Gastroesophageal sphincter (tissue), 4 donors: ENCODE results near the gene SMC6. TPM values are rescaled to one million over a fixed set of nuclear protein-coding genes. Genes with fewer than 3 reads are reported as not detected.

Experiments
- ATAC-seq: fragments of 150-250 bp; one replicate; pipeline ENCODE4 v1.9.1; 2016; ENCODE audit warnings: mild to moderate bottlenecking, moderate library complexity
- H3K27ac ChIP-seq, 4 donors: fragments of 200-600 bp; sonication (generic) in 3 of 4; 1 replicate in 3 of 4; 2 replicates in 1 of 4; pipeline ENCODE4 v1.5.1; 2016 to 2019
- H3K27me3 ChIP-seq: fragments of 200-600 bp; sonication (generic); one replicate; pipeline ENCODE4 v1.5.1; 2019
- H3K36me3 ChIP-seq, 2 donors: fragments of 200-600 bp; sonication (generic); one replicate each; pipeline ENCODE4 v1.5.1; 2019; ENCODE audit warnings: control low read depth in 1 of 2
- H3K4me1 ChIP-seq, 3 donors: fragments of 200-600 bp; sonication (generic); 1 replicate in 2 of 3; 2 replicates in 1 of 3; pipeline ENCODE4 v1.5.1; 2016 to 2019; ENCODE audit warnings: control low read depth in 2 of 3
- H3K4me3 ChIP-seq, 2 donors: fragments of 200-600 bp; sonication (generic); one replicate each; pipeline ENCODE4 v1.5.1; 2019; ENCODE audit warnings: mild to moderate bottlenecking in 1 of 2, moderate library complexity in 1 of 2
- H3K9me3 ChIP-seq, 3 donors: fragments of 200-600 bp; sonication (generic); one replicate each; pipeline ENCODE4 v1.5.1; 2017 to 2019; ENCODE audit warnings: control low read depth in 2 of 3
- CTCF ChIP-seq, 4 experiments: fragments of 200-600 bp in 2 of 4; fragments of 450-650 bp in 2 of 4; sonication (generic) in 1 of 4; IDR thresholded peaks; one replicate each; pipeline ENCODE4 v1.5.1; 2017 to 2019; ENCODE audit warnings: antibody characterized with exemption in 4 of 4, mild to moderate bottlenecking in 2 of 4, moderate library complexity in 2 of 4
- EP300 ChIP-seq: sonication (generic); formaldehyde crosslinking; IDR thresholded peaks from one replicate; pipeline ENCODE4 v1.6.1; 2017; ENCODE audit warnings: antibody characterized with exemption, mild to moderate bottlenecking
- POLR2A ChIP-seq, 2 donors: fragments of 450-650 bp; IDR thresholded peaks; one replicate each; pipeline ENCODE4 v1.6.1; 2017; ENCODE audit warnings: antibody characterized with exemption in 2 of 2, mild to moderate bottlenecking in 2 of 2, moderate library complexity in 1 of 2
- POLR2AphosphoS5 ChIP-seq: sonication (generic); formaldehyde crosslinking; IDR thresholded peaks from one replicate; pipeline ENCODE4 v1.6.1; 2017; ENCODE audit warnings: antibody characterized with exemption
- WGBS, 2 donors: methylation state at CpG; one replicate each; pipeline ENCODE4 v1.1.5; 2018; ENCODE audit warnings: low coverage in 1 of 2; 5-methylcytosine and 5-hydroxymethylcytosine counted together
- total RNA-seq, 4 donors: library from RNA; depleted of rRNA; stranded (reverse); fragments of >200 nt; gene quantifications; one replicate each; pipeline ENCODE4 v1.1.0, GENCODE V29; 2016

Gene SMC6, protein sequence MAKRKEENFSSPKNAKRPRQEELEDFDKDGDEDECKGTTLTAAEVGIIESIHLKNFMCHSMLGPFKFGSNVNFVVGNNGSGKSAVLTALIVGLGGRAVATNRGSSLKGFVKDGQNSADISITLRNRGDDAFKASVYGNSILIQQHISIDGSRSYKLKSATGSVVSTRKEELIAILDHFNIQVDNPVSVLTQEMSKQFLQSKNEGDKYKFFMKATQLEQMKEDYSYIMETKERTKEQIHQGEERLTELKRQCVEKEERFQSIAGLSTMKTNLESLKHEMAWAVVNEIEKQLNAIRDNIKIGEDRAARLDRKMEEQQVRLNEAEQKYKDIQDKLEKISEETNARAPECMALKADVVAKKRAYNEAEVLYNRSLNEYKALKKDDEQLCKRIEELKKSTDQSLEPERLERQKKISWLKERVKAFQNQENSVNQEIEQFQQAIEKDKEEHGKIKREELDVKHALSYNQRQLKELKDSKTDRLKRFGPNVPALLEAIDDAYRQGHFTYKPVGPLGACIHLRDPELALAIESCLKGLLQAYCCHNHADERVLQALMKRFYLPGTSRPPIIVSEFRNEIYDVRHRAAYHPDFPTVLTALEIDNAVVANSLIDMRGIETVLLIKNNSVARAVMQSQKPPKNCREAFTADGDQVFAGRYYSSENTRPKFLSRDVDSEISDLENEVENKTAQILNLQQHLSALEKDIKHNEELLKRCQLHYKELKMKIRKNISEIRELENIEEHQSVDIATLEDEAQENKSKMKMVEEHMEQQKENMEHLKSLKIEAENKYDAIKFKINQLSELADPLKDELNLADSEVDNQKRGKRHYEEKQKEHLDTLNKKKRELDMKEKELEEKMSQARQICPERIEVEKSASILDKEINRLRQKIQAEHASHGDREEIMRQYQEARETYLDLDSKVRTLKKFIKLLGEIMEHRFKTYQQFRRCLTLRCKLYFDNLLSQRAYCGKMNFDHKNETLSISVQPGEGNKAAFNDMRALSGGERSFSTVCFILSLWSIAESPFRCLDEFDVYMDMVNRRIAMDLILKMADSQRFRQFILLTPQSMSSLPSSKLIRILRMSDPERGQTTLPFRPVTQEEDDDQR
- 10 to 100 TPM; 11.2 to 16.7 (median 14.1) TPM for total RNA-seq

DNA sequence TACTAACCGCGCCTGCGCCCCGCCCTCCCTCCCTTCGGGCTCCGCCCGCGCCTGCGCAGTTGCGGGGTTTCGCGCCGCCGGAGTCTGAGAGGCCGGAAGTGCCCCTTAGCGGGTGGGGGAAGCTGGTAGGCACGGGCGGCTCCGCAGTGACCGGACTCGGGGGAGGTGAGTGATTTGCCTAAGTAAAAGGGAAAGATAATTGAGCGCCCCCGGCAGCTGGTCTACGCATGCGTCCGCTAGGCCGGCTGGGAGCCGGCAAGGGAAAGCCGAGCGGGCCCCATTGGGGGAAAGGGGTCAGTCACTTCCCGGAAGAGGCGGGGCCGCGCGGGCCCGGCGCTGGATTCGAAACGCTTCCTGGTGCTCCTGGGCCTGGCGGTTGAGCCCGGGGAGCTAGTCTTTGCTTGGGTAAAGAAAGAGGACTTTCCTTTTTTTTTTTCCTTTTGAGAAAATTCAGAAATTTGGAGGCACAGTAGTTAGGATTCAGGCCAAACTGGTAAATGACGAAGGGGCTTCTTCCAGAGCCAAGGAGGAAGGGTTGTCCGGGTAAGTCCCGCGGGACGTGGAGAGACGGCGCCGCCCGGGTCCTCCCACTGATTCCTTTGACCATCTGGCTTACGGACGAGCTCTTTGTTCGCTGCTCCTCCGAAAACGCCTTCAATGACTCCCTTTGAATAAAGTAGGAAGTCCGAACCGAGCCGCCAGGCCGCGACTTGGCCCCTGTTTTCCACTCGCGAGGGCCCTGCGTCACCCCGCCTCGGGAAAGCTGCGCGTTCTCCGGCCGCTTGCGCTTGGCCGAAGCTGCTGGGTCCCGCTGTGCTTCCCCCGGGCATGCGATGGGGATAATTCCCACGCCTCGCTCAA is at the start of gene SMC6, which contains the start of gene GEN1:
SMC6 (minus strand) TSS at position 8 of the 861 bp plus-strand sequence. CDS start 7,864 bp downstream, outside the sequence.
GEN1 (plus strand) TSS at position 336 of the 861 bp plus-strand sequence. CDS start 5,806 bp downstream, outside the sequence.
- Histone ChIP-seq H3K27me3 (no peaks in the 10 kb centered on the region), H3K27ac (peak within 1 kb of the TSS; percentile 62 to 96 (median 96)), H3K36me3 (no peaks in the 10 kb centered on the region), H3K4me3 (peak within 1 kb of the TSS; percentile 84), H3K4me1 (peaks cover 0 to 21% (median 8%) of the 10 kb centered on the region in 3 donors), H3K9me3 (no peaks in the 10 kb centered on the region)
- TF ChIP-seq POLR2A (IDR thresholded peaks at IDR 0.05) (no peak), EP300 (no peak), POLR2AphosphoS5 (no peak), CTCF (IDR thresholded peaks at IDR 0.05) (no peak)
- ATAC-seq, result peak; percentile 97
- WGBS, 2 donors, result 0 to 2% methylated on average over 20 to 22 of the region's 76 CpGs

- Histone ChIP-seq H3K27me3 (no peaks in the 10 kb centered on the region), H3K27ac (no peak overlapping the region), H3K36me3 (no peaks in the 10 kb centered on the region), H3K9me3 (no peaks in the 10 kb centered on the region), H3K4me1 (no peaks in the 10 kb centered on the region), H3K4me3 (no peak overlapping the region)
- TF ChIP-seq POLR2AphosphoS5, result no peak
- TF ChIP-seq POLR2A (IDR thresholded peaks at IDR 0.05), result no peak
- TF ChIP-seq EP300, result no peak
- TF ChIP-seq CTCF (IDR thresholded peaks at IDR 0.05), result no peak
- 86 to 100% methylated on average over 1 of the region's 1 CpG for WGBS, 2 donors
- ATAC-seq, result no peak
These were observed 47.3 kb upstream of the SMC6 start for GRCh38 chr2:17800693-17801458.

DNA sequence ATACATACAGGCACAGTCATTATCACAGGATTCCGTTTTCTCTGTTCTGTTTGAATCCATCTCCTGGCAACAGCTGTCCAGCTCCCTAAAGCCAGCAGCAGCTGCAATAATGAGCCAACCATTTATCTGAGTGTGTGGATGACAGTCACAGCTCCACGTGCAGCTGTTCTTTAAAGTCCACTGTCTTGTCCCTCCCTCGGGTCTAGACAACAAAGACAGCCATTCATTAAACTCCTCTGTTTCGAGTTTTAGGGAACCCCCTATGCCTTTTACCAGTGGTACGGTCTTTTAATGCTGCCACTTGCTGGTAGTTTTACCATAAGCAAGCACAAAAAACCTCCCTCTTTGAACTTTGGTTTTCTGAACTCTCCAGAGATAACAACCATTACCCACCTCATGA is 46.6 kb upstream of the SMC6 start:
- H3K27ac ChIP-seq, result no peak overlapping the region
- no peak overlapping the region for H3K4me3 ChIP-seq
- no peaks in the 10 kb centered on the region for H3K27me3 ChIP-seq
- 24 to 29% methylated on average over 4 to 5 of the region's 5 CpGs for WGBS, 2 donors
- TF ChIP-seq CTCF (IDR thresholded peaks at IDR 0.05) (no peak), EP300 (no peak)
- H3K9me3 ChIP-seq, result no peaks in the 10 kb centered on the region
- H3K36me3 ChIP-seq, result no peaks in the 10 kb centered on the region
- H3K4me1 ChIP-seq, result no peaks in the 10 kb centered on the region
- ATAC-seq, result no peak
